Stimulated activated CD4-positive, alpha-beta T cell treated with anti-CD3 and anti-CD28 coated beads, TNF-alpha, amount 100 ng/mL, for 1 hour (primary cell): ENCODE data around the gene GPRC5A.
A peak's percentile ranks its signal among the peaks of the same experiment; 100 is the strongest.

ENCODE experiments used
- DNase-seq, 3 donors: peaks; one replicate each; pipeline ENCODE4 v3.0.0-alpha.2; 2020; ENCODE audit warnings: low read depth in 3 of 3, low spot score in 1 of 3

GPRC5A gene

DNA sequence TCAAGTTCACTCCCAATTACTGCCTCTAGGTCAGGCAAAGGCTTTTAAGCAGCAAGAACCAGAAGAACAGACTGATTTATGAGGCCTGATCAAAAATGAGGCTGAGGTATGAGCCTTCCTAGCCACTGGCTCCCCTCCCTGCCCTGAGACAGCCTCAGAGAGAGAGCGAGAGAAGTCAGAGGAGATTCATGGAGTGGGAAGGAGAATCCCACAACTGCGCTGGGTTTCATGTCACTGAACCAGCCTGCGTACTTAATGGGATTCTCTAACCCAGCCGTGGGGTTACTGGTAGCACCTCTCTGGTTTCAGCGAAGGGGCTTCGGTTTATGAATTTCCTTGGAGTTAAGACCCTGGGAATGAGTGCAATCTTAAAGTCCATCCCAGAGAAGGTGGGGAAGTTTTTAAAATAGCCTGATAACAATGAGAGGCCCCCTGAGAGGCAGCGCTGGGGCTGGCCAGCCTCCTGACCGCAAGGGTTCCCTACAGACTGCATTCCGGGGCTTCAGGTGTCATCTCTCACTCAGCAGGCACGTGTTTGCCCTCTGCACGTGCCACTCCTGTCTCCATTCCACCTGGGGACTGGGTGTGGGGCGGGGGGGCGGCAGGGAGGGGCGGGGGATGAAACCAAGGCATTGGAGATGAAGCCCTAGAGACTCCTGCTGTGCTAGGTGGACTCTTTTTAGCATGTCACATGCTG is 6.1 kb upstream of the GPRC5A start:
- no peak for DNase-seq

- DNase-seq = no peak
Measured at GRCh38 chr12:12887471-12887870, 3.9 kb upstream of the GPRC5A start.

GRCh38 chr12:12889701-12890100 is 1.7 kb upstream of the GPRC5A start:
- DNase-seq = no peak

DNA sequence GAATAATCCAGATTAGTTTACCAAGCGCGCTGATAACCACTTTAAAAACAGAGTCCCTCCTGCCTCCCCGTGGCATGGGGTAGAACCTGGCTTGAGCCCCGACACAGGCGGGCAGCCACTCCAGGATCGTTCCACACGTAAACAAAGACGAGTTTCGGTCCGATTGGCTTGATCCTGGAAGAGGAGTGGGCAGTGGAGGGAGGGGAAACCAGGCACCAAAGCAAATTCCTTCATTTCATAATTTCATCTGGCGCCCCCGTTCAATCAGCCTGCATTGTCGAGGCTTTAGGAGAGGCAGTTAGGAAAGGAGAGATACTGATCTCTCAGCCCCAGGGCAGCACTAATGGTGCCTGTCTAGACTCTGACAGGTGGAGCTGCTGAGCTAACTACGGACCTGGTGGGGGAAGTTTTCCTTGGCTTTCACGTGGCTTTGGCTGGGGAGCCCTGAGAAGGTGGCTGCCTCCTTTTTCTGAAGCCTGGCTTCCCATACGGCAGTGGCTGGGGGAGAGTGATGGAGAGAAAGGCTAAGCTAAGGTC is 751 bp upstream of the GPRC5A start:
- DNase-seq = peak in 1 of 3 donors; percentile 6

DNA sequence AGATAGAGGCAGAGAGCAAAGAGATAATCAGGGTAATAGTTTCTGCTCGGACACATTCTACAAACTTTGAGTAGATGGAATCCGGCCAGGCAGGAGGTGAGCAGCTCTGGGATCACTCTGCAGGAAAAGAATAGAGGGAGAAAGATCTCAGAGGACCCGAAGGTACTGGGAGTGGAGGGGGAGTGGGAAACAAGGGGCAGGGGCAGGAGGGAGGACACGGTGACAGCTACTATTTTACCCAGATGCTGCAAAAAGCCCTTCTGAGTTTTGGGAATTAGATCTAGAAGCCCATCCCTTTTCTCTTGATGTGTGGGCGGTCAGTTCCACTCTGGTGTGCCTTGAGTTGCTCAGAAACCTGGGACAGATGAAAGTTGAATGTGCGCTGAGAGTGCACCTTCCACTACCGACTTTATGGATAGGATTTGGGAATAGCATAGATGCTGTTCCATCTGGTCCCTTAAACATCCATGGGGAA is 556 bp downstream of the GPRC5A start:
- DNase-seq = no peak

GRCh38 chr12:12892681-12893141 is 1.3 kb downstream of the GPRC5A start:
- DNase-seq = no peak

DNA sequence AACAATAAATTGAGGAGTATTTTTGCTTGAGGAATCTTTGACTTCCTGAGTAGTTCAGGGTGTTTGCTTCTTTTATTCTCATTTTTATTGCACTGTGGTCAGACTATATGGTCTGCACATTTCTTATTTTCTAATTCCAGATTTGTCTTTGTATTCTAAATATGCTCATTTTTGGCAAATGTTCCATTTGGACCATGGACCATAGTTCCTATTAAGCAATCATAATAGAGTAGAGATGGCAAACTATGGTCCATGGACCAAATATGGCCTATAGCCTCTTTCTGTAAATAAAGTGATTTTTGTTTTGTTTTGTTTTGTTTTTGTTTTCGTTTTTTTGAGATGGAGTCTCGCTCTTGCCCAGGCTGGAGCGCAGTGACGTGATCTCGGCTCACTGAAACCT is 2.1 kb downstream of the GPRC5A start:
- no peak for DNase-seq

- DNase-seq = no peak
Measured at GRCh38 chr12:12896260-12896659, 4.9 kb downstream of the GPRC5A start.

- DNase-seq = no peak
Measured at GRCh38 chr12:12897302-12897701, 5.9 kb downstream of the GPRC5A start.

GRCh38 chr12:12898136-12898717 is 6.9 kb downstream of the GPRC5A start:
- DNase-seq = no peak

GRCh38 chr12:12898911-12899511 is 7.6 kb downstream of the GPRC5A start:
- DNase-seq = no peak

DNA sequence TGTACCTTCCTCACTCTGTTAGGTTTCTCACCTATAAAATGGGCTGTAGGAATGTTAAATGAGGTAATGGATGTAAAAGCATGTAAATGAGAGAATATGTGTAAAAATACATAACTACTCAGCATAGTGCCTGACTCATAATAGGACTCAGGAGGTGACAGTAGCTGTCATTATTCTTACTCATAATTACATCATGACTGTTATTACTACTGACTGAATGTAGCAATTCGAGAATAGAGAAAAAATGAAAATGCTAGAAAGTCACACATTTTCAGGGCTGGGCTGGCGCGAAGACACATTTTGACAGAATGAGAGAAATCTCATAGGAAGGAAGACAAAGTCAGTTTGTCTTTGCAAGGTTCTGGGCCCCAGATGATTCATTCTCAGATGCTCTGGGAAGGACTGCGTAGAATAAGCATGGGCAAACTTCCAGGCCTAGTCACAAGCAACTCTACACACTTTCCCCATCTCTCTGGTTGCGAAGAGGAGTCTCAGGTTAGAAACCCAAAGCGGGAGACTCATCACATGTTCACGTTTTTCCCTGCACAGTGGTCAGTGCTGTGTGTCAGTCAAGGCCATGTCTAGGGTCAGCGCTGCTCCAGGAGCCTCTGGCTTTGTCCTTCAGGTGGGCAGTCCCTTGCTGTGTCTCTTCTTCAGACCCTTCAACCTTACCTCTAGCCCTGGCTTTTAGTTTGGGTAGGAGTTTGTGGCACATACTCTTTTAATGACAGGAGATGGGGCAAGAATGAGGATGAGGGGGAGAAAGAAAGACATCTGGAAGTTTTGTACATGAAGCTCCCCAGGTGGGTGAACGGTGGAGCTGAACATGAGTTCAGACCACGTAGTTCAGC is 8.4 kb downstream of the GPRC5A start:
- DNase-seq = no peak

- no peak for DNase-seq
Measured at GRCh38 chr12:12900786-12901157, 9.4 kb downstream of the GPRC5A start.

GRCh38 chr12:12901158-12901791 is 9.9 kb downstream of the GPRC5A start:
- no peak for DNase-seq

DNA sequence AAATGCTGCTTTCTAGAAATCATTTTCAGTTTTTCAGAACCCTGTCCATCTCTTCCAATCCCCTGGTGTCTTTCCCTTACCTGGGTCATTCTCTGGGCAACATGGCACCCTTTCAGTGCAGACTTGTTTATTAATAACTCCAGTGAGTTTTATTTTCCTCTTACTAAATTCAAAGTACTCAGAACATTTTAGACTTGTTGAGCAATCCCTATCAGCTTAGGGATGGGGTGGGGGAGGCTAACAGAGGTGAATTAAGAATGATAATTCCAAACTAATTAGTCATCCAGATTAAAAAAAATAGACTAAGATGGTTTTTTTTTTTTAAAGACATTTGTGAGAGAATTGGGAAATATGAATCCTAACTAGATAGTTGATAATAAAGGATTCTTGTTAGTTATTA is 10.7 kb downstream of the GPRC5A start:
- DNase-seq = no peak

- DNase-seq = no peak
Measured at GRCh38 chr12:12903642-12904609, 12.6 kb downstream of the GPRC5A start.

DNA sequence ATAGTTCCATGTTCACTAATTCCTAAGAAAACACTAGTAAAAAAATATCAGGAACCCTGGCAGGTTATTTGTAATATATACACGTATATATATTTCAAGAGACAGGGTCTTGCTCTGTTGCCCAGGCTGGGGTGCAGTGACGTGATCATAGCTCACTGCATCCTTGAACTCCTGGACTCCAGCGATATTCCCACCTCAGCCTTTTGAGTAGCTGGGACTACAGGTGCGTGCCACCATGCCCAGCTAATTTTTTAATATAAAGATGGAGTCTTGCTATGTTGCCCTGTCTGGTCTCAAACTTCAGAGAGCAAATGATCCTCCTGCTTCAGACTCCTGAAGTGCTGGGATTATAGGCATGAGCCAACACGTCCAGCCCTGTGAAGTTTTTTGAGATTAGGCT is 16.2 kb downstream of the GPRC5A start:
- DNase-seq = no peak

DNA sequence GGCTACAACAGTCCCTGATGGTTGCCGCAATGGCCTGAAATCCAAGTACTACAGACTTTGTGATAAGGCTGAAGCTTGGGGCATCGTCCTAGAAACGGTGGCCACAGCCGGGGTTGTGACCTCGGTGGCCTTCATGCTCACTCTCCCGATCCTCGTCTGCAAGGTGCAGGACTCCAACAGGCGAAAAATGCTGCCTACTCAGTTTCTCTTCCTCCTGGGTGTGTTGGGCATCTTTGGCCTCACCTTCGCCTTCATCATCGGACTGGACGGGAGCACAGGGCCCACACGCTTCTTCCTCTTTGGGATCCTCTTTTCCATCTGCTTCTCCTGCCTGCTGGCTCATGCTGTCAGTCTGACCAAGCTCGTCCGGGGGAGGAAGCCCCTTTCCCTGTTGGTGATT is 16.9 kb downstream of the GPRC5A start:
- no peak for DNase-seq

- DNase-seq = no peak
Measured at GRCh38 chr12:12908711-12909110, 17.3 kb downstream of the GPRC5A start.
